ENCODE measurements around the gene AXDND1.
"Not testable (repeated sequence)": the region's sequence is repeated elsewhere in the genome, so short reads cannot be mapped to it uniquely, and the experiment has no call there.

GRCh38 chr1:179442846-179443245 lies 77.1 kb downstream of the AXDND1 start:
- TF ChIP-seq POLR2AphosphoS5 (IDR thresholded peaks at IDR 0.05; ENCODE audit: borderline replicate concordance, low read depth, low read length); EZH2 (IDR thresholded peaks at IDR 0.05): not testable (repeated sequence)

Data from SK-N-MC (cell line).